Measurements from ENCODE around the gene VPS37B.

The VPS37B gene

DNA sequence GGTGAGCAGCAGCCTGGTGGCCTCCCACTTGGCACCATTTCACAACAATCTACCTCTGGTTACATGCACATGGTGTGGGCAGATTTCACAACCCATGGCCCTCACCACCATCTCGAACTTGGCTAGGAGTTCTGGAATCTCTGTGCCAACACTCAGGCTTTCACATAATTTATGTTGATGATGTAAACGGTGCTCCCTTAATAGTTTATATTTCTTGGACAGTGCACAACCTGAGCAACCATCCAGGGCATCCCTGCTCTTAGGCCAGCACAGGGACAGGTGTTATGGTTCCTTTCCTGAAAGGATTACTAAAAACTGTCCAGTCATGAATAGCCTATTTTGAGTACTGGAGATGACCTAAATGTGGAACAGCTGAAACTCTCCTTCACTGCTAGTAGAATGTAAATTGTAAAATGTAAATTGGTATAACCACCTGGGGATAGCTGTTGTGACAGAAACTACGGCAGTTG, 41.7 kb upstream of the VPS37B start:
- H3K4me3 ChIP-seq (ENCODE audit: control insufficient read depth, low read depth, low read length), result no peak overlapping the region
- DNase-seq (ENCODE audit: low read depth), result peak; percentile 16
- TF ChIP-seq, protein P1, sequence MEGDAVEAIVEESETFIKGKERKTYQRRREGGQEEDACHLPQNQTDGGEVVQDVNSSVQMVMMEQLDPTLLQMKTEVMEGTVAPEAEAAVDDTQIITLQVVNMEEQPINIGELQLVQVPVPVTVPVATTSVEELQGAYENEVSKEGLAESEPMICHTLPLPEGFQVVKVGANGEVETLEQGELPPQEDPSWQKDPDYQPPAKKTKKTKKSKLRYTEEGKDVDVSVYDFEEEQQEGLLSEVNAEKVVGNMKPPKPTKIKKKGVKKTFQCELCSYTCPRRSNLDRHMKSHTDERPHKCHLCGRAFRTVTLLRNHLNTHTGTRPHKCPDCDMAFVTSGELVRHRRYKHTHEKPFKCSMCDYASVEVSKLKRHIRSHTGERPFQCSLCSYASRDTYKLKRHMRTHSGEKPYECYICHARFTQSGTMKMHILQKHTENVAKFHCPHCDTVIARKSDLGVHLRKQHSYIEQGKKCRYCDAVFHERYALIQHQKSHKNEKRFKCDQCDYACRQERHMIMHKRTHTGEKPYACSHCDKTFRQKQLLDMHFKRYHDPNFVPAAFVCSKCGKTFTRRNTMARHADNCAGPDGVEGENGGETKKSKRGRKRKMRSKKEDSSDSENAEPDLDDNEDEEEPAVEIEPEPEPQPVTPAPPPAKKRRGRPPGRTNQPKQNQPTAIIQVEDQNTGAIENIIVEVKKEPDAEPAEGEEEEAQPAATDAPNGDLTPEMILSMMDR (conservative IDR thresholded peaks at IDR 0.05; ENCODE audit: control insufficient read depth, insufficient read depth, low read depth, low read length), result no peak

DNA sequence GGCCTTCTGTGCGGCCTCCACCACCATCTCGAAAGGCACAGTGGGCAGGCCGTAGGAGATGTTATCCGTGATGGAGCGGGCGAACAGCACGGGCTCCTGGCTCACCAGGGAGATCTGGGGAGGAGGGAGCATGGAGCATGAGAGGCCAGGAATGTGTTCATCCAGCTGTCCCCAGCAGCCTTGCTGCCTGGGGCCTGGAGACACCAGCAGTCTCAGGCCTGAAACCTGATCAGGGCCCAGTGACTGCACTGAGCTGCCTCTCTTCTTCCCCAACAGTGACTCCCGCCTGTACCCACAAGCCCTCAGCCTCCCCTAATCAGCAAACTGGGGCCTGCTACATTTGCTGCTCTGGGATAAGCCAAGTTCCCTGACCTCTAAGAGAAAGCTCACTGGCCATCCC, 39.4 kb upstream of the VPS37B start:
- no peak overlapping the region for H3K4me3 ChIP-seq (ENCODE audit: control insufficient read depth, low read depth, low read length)
- DNase-seq (ENCODE audit: low read depth), result no peak
- TF ChIP-seq, protein P1 (conservative IDR thresholded peaks at IDR 0.05; ENCODE audit: control insufficient read depth, insufficient read depth, low read depth, low read length), result no peak

DNA sequence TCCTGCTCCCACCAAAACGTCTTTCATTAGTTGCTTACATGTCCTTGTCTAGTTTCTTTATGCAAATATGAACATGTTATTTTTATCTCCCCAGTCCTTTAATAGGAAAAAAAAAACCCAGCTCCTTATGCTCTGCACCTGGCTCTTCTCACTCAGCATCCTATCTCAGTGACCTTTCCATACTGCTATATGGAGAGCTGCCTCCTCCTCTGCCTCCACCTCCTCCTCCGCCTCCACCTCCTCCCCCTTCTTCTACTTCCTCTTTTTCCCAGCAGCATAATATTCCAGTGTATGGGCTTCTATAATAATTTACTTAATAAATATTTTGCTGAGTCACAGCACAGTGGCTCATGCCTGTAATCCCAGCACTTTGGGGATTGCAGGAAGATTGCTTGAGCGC, 38.8 kb upstream of the VPS37B start:
- H3K4me3 ChIP-seq (ENCODE audit: control insufficient read depth, low read depth, low read length), result no peak overlapping the region
- TF ChIP-seq, protein P1 (conservative IDR thresholded peaks at IDR 0.05; ENCODE audit: control insufficient read depth, insufficient read depth, low read depth, low read length), result no peak
- DNase-seq (ENCODE audit: low read depth), result no peak

DNA sequence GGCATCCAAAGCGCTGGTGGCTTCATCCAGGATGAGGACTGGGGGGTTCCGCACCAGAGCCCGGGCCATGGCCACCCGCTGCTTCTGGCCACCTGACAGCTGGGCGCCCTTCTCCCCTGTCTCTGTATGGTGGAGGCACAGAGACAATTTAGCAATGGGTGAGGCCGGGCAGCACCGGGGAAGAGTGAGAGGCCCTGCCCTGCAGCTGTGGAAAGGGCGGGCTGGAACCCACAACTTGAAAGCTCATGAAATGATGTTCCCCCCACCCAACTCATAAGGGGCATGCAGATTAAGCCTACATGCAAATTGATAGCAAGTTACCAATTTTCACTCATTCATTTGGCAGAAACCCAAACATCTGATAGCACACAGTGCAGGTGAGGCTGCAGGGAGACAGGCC, 36.3 kb upstream of the VPS37B start:
- TF ChIP-seq, protein P1 (conservative IDR thresholded peaks at IDR 0.05; ENCODE audit: control insufficient read depth, insufficient read depth, low read depth, low read length), result no peak
- no peak for DNase-seq (ENCODE audit: low read depth)
- H3K4me3 ChIP-seq (ENCODE audit: control insufficient read depth, low read depth, low read length), result no peak overlapping the region

DNA sequence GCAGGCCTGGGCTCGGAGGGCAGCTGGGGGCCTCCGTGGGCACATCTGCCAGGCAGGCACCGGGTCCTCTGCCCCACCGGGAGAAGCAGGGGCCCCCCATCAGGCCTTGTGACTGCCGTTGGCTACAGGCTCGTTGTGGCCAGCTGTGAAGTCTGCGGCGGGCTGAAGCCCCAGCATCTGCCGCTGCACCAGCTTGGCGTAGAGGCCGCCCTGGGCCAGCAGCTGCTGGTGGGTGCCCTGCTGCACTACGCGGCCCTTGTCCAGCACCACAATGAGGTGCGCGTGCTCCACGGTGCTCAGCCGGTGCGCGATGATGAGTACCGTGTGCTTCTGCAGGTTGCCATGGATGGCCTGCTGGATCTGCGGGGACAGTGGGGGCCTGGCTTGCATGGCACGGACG, 33.9 kb upstream of the VPS37B start:
- DNase-seq (ENCODE audit: low read depth), result no peak
- no peak overlapping the region for H3K4me3 ChIP-seq (ENCODE audit: control insufficient read depth, low read depth, low read length)
- TF ChIP-seq, protein P1 (conservative IDR thresholded peaks at IDR 0.05; ENCODE audit: control insufficient read depth, insufficient read depth, low read depth, low read length), result no peak

DNA sequence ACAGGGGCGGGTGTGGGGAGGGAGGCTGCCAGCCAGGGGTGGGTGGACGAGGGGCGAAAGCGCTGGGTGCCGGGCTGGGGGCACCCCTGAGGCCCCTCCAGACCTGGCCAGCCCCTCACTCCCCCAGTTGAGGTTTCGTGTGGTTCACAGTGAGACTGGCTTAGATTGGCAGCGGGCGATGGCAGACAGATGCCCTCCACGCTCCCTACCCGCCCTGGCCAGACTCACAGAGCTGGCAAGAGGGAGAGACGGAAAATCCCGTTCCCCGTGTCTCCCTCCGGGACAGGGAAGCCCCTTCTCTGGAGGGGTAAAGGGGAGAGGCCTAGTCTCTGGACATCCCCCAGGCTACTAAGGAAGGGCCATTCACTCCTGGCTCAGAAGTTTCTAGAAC, 33.2 kb upstream of the VPS37B start:
- no peak overlapping the region for H3K4me3 ChIP-seq (ENCODE audit: control insufficient read depth, low read depth, low read length)
- TF ChIP-seq, protein P1 (conservative IDR thresholded peaks at IDR 0.05; ENCODE audit: control insufficient read depth, insufficient read depth, low read depth, low read length), result no peak
- DNase-seq (ENCODE audit: low read depth), result no peak
